Omental fat pad (tissue), 4 donors: Measurements from ENCODE around the gene ADD3. TPM values are rescaled to one million over a fixed set of nuclear protein-coding genes. Genes with fewer than 3 reads are reported as not detected.
A peak's percentile ranks its signal among the peaks of the same experiment; 100 is the strongest.

ENCODE experiments used
- ATAC-seq: fragments of 150-250 bp; one replicate; pipeline ENCODE4 v1.9.1; 2016; ENCODE audit warnings: mild to moderate bottlenecking, moderate library complexity; ENCODE audit not compliant: low FRiP score
- DNase-seq: peaks from one replicate; pipeline ENCODE4 v3.0.0-alpha.2; 2019; ENCODE audit warnings: low spot score
- total RNA-seq, 4 donors: library from RNA; depleted of rRNA; stranded (reverse); fragments of >200 nt; gene quantifications; one replicate each; pipeline ENCODE4 v1.1.0, GENCODE V29; 2016
- TF ChIP-seq, protein P1 (sequence below), 3 donors: fragments of 450-650 bp; IDR thresholded peaks; one replicate each; pipeline ENCODE4 v1.5.1; 2016 to 2017; ENCODE audit warnings: antibody characterized with exemption in 3 of 3, mild to moderate bottlenecking in 3 of 3, moderate library complexity in 2 of 3

Gene ADD3, protein sequence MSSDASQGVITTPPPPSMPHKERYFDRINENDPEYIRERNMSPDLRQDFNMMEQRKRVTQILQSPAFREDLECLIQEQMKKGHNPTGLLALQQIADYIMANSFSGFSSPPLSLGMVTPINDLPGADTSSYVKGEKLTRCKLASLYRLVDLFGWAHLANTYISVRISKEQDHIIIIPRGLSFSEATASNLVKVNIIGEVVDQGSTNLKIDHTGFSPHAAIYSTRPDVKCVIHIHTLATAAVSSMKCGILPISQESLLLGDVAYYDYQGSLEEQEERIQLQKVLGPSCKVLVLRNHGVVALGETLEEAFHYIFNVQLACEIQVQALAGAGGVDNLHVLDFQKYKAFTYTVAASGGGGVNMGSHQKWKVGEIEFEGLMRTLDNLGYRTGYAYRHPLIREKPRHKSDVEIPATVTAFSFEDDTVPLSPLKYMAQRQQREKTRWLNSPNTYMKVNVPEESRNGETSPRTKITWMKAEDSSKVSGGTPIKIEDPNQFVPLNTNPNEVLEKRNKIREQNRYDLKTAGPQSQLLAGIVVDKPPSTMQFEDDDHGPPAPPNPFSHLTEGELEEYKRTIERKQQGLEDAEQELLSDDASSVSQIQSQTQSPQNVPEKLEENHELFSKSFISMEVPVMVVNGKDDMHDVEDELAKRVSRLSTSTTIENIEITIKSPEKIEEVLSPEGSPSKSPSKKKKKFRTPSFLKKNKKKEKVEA
- 100 to 1,000 TPM in 3 of 4 donors, 10 to 100 TPM in 1; 85.4 to 647 (median 252) TPM for total RNA-seq

DNA sequence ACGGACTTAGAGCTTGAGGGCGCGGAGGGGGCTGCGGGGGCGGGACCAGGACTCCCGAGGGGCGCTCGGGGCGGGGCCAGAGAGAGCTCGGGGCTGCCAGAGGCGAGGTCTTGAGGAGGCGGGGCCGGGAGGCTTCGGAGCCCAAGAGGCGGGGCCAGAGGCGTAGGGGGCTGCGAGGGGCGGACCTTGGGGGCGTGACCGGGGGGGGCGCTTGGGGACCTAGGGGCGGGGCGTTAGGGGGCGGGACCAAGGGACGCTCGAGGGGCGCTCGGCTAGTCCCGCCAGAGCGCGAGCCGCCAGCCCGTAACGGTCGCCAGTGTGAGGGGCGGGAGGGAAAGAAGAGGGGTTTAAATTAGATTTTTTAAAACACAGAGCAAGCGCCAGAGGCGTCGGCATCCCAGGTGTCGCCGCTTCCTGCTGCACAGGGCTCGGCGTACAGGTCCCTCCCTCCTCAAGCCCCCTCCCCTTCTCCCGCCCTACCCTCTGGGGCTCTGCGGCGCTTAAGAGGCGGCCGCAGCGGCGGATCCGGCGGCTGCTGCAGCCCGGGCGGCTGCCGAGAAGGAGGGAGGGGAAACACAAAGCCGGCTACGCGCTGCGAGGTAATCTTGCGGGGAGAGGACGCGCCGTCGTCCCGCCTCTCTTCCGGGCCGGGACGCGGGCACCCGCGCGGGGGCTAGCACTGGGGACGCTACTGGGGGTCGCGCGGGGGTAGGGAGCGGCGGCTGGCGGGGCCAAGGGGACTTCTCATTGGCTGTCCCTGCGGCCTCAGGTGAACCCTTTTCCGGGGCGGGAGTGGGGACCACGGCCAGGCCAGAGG lies at the start of gene ADD3:
TSS of gene ADD3 (plus strand) at position 284 of the 817 bp plus-strand sequence. CDS start 92,670 bp downstream, outside the sequence.
- ATAC-seq = peak; percentile 83
- TF ChIP-seq, protein P1, sequence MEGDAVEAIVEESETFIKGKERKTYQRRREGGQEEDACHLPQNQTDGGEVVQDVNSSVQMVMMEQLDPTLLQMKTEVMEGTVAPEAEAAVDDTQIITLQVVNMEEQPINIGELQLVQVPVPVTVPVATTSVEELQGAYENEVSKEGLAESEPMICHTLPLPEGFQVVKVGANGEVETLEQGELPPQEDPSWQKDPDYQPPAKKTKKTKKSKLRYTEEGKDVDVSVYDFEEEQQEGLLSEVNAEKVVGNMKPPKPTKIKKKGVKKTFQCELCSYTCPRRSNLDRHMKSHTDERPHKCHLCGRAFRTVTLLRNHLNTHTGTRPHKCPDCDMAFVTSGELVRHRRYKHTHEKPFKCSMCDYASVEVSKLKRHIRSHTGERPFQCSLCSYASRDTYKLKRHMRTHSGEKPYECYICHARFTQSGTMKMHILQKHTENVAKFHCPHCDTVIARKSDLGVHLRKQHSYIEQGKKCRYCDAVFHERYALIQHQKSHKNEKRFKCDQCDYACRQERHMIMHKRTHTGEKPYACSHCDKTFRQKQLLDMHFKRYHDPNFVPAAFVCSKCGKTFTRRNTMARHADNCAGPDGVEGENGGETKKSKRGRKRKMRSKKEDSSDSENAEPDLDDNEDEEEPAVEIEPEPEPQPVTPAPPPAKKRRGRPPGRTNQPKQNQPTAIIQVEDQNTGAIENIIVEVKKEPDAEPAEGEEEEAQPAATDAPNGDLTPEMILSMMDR (IDR thresholded peaks at IDR 0.05) = no peak
- peak; percentile 81 for DNase-seq

DNA sequence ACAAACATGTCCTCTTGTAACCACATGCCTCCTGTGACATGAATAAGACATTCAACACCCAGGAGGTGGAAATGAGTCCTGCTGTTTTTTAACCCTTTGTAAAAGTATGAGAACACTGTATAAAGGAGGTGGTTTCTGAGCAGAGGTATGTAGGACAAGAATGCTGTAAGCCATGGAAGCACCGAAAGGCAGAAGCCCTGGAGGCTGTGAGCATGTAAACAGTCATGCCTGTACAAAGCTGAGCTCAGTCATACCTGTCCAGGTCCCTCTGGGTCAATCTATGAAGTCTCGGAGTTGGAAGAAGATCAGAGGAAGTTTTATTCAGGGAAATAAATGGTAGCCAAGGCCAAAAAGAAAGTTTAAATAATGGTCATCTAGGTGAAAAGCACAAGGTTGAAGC lies 49.7 kb upstream of the ADD3 start:
- no peak for DNase-seq
- TF ChIP-seq, protein P1 (IDR thresholded peaks at IDR 0.05) = no peak
- no peak for ATAC-seq

DNA sequence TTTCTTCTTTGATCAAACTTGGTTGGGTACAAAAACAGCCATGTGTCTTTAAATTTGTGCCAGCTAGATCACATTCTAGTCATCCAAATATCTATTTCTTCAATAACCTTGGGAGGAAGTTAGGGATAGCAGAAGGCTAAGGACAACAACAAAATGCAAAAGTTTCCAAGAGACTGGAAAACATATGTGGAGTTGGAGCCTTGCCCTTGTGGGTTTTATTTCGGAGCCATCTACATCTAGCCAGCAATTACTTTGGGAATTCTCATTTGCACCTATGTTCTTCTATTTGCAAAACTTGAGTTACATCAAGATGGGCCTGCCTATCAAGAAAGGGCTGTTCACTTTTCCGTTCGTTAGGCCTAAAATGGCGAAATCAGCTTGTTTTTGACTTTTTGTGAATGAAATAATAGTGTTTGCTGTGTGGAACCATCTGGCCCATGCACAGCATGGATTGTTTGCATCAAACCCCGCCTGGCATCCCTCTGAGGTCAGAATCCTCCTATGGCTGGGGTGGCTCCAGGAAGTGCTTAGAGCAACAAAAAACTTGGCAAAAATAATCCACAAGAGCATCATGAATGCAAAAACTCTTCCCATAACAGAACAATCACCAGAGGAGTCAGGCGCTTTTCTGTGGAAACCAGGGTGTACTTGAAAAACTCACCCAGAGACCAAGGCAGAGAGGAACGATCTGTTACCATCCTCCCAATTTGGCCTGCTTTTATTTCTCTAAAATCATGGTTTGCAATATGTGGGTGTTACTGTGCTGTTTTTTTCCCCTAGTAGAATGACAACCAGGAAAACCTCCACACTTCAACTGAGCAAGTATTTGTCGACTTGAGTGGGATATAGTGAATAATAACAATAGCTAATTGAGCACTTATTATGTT lies 48.3 kb upstream of the ADD3 start:
- DNase-seq (no peak), ATAC-seq (no peak)
- TF ChIP-seq, protein P1 (IDR thresholded peaks at IDR 0.05) = no peak

DNA sequence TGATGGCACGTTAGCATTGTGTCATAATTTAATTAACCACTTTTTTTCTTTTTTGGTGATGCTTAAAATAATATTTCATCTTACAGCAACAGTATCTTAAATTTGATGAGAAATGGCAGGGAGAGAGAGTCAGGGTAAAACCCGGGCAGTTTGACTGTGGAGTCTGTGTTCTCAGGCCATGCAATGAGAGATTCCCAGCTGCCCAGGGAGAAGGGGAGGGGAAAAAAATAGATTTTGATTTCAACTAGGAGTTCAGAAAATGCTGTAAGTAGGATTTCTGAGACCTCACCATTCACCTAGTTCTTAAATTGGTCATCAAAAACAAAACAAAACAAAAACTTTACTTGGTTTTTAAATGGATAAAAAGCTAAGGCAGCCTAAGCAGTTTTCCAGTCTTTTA lies 47.1 kb upstream of the ADD3 start:
- TF ChIP-seq, protein P1 (IDR thresholded peaks at IDR 0.05) = no peak
- DNase-seq (no peak), ATAC-seq (no peak)

DNA sequence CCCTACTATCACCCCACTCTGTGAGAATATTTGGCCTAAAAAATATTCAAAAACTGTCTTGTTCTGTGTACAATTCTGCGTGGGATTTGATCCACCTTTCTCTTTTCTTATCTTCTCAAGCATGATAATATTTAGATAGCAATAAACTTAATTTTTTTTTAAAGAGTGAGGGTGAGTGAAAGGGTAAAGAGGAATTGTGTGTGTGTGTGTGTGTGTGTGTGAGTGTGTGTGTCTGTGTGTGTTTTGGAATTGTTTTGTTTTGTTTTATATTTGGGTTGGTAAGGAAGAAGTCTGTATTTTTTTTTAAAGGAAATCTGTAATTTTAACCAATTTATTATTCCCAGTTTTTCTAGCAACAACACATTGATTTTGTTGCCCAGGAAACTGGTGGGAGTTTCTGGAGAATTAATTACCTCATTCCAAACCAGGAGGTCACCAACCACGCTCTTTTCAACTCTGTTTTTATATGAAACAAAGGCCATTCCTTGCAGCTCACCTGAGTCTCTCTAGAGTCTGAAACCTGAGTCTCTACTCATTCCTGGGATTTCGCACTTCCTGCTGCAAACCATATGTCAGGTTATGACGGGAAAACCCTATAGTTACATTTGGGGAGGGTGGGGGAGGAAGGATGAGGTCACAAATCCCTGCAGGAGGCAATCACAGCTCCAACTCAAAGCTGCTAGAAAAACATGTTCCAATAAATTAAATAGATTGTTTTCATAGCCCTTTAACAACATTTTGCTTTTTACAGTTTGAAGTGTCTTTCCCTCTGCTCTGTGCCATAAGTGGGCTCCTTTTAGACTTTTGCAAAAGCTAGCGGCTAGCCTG lies 46.4 kb upstream of the ADD3 start:
- TF ChIP-seq, protein P1 (IDR thresholded peaks at IDR 0.05) = no peak
- DNase-seq = no peak
- no peak for ATAC-seq
